ENCODE results near the gene MYEF2.

The MYEF2 gene, protein sequence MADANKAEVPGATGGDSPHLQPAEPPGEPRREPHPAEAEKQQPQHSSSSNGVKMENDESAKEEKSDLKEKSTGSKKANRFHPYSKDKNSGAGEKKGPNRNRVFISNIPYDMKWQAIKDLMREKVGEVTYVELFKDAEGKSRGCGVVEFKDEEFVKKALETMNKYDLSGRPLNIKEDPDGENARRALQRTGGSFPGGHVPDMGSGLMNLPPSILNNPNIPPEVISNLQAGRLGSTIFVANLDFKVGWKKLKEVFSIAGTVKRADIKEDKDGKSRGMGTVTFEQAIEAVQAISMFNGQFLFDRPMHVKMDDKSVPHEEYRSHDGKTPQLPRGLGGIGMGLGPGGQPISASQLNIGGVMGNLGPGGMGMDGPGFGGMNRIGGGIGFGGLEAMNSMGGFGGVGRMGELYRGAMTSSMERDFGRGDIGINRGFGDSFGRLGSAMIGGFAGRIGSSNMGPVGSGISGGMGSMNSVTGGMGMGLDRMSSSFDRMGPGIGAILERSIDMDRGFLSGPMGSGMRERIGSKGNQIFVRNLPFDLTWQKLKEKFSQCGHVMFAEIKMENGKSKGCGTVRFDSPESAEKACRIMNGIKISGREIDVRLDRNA

DNA sequence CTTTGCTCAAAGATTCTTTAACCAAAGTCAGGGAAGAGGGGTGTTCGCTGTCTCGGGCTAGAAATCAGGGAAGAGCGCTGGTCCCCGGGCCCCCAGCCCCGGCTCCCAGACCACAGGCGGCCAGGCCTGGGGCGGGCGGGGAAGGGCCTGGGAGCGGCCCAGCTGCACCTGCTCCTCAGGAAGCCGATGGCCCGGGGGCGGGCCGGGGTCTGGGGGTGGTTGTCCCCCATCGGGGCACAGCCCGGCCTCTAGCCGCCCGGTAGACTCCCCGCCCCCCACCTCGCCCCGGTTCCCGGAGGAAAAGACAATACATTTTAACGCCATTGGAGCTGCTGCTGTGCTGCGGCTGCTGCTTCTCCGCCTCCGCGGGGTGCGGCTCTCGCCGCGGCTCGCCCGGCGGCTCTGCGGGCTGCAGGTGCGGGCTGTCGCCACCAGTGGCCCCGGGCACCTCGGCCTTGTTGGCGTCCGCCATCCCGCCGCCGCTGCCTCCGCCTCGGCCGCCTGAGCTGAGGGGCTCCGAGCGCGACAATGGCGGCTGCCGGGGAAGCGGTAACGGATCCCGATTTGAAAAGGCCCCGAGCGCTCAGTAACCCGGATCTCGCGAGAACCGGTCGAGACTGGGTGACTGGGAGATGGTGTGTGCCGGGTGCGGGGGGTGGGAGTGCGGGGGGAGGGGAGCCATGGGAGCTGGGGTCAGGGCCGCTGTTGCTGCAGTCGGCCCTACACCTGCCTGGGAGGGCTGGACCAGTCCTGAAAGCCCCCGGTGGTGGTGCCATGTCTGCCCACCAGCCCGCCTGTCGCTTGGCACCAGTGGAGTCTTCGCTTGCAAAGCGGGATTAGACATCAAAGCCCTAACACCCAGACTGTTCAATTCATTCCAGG lies at the start of gene MYEF2:
Gene MYEF2 (minus strand): TSS at position 530 of the 882 bp plus-strand sequence. CDS start 58 bp downstream, at position 472.
- Histone ChIP-seq H3K4me3 (ENCODE audit: low read depth, low read length) (peak within 1 kb of the TSS; percentile 62), H3K27me3 (ENCODE audit: control insufficient read depth, insufficient read depth, low read length) (no peaks in the 10 kb centered on the region), H3K4me1 (ENCODE audit: control insufficient read depth, insufficient read depth, low read length) (peaks cover 6% of the 10 kb centered on the region), H3K9ac (ENCODE audit: low read depth, low read length) (peak within 1 kb of the TSS; percentile 82), H3K36me3 (ENCODE audit: control insufficient read depth, insufficient read depth, low read length) (no peaks in the 10 kb centered on the region), H3K9me3 (ENCODE audit: control insufficient read depth, insufficient read depth, low read length) (no peaks in the 10 kb centered on the region)

DNA sequence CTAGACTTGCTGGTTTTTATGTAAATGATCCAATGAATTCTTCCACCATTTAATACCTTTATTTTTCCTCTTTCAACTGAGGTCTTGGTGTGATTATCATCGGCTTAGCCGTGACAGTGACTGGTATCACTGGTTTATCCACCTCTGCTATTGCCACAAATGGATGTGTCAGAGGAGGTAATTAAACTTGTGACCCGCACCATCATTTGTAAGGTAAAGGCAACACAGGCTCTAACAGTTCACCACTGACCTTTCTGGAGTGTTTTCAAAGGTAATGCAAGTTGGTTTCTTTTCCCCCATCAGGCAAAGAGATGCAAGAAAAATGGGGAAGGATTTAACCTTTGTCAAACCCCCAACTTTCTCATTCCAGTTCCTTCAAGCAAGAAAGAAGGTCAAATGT lies 47.7 kb upstream of the MYEF2 start:
- no peak overlapping the region for H3K9ac ChIP-seq (ENCODE audit: low read depth, low read length)
- H3K4me1 ChIP-seq (ENCODE audit: control insufficient read depth, insufficient read depth, low read length) = no peaks in the 10 kb centered on the region
- H3K4me3 ChIP-seq (ENCODE audit: low read depth, low read length) = no peak overlapping the region
- no peaks in the 10 kb centered on the region for H3K9me3 ChIP-seq (ENCODE audit: control insufficient read depth, insufficient read depth, low read length)
- no peaks in the 10 kb centered on the region for H3K36me3 ChIP-seq (ENCODE audit: control insufficient read depth, insufficient read depth, low read length)
- no peaks in the 10 kb centered on the region for H3K27me3 ChIP-seq (ENCODE audit: control insufficient read depth, insufficient read depth, low read length)

DNA sequence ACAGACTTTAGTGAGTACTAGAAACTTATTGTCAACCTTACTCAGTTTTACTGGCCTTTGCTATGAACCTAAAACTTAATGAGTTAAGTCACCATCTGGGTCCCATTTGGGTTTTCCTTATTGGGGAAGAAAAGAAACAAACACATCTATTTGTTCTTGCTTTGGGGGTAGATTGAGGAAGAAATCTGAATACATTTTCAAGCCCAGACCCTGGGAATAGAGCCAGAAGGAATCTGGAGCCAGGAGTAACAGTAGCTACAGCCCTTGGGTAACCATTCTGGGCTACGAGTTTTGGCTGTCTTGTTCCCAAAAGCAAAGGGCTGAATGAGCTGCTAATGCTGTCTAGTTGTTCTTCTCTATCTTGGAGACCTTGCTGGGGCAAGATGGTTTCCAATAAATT lies 44.5 kb upstream of the MYEF2 start:
- H3K4me3 ChIP-seq (ENCODE audit: low read depth, low read length) = no peak overlapping the region
- no peaks in the 10 kb centered on the region for H3K36me3 ChIP-seq (ENCODE audit: control insufficient read depth, insufficient read depth, low read length)
- H3K27me3 ChIP-seq (ENCODE audit: control insufficient read depth, insufficient read depth, low read length) = no peaks in the 10 kb centered on the region
- H3K9ac ChIP-seq (ENCODE audit: low read depth, low read length) = no peak overlapping the region
- H3K9me3 ChIP-seq (ENCODE audit: control insufficient read depth, insufficient read depth, low read length) = no peaks in the 10 kb centered on the region
- H3K4me1 ChIP-seq (ENCODE audit: control insufficient read depth, insufficient read depth, low read length) = no peaks in the 10 kb centered on the region

DNA sequence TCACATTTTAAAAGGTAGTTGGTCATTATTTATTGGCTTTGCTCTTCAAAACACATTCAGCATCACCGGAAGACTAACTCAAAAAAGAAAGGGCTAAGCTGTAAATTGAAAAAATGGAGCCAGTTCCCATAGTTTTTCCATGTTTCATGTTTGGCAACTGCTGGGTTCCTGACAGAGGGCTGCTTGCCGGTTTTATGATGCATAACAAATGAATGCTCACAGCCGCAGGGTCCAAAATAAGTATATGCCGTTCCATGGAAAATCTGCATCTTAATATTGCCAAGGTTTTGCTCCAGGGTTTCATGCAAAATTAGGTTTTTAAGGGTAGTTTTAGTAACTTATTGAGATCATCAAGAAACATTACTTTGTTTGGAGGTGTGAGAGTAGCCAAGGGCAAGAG lies 43.8 kb upstream of the MYEF2 start:
- no peaks in the 10 kb centered on the region for H3K36me3 ChIP-seq (ENCODE audit: control insufficient read depth, insufficient read depth, low read length)
- H3K9me3 ChIP-seq (ENCODE audit: control insufficient read depth, insufficient read depth, low read length) = no peaks in the 10 kb centered on the region
- H3K4me1 ChIP-seq (ENCODE audit: control insufficient read depth, insufficient read depth, low read length) = no peaks in the 10 kb centered on the region
- H3K9ac ChIP-seq (ENCODE audit: low read depth, low read length) = no peak overlapping the region
- no peak overlapping the region for H3K4me3 ChIP-seq (ENCODE audit: low read depth, low read length)
- H3K27me3 ChIP-seq (ENCODE audit: control insufficient read depth, insufficient read depth, low read length) = no peaks in the 10 kb centered on the region

DNA sequence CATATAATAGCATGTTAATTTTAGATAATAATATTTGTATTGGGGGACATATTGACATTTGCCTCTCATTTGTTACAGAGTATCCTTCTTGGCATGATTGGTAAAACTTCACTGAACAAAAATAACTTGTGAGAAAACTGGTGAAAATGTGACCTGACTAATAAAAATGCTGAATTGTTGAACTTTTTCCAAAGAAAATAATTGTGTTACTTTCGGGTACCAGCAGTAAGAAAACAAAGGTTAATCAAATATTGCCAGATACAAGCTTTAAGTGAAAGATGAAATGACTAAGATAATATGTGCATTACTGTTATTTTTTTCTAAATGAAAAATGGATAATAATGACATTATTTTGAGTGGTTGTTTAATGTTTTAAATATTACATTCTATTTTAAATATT lies 43.2 kb upstream of the MYEF2 start:
- Histone ChIP-seq H3K9ac (ENCODE audit: low read depth, low read length) (no peak overlapping the region), H3K36me3 (ENCODE audit: control insufficient read depth, insufficient read depth, low read length) (no peaks in the 10 kb centered on the region), H3K9me3 (ENCODE audit: control insufficient read depth, insufficient read depth, low read length) (no peaks in the 10 kb centered on the region), H3K4me3 (ENCODE audit: low read depth, low read length) (no peak overlapping the region), H3K4me1 (ENCODE audit: control insufficient read depth, insufficient read depth, low read length) (no peaks in the 10 kb centered on the region), H3K27me3 (ENCODE audit: control insufficient read depth, insufficient read depth, low read length) (no peaks in the 10 kb centered on the region)

DNA sequence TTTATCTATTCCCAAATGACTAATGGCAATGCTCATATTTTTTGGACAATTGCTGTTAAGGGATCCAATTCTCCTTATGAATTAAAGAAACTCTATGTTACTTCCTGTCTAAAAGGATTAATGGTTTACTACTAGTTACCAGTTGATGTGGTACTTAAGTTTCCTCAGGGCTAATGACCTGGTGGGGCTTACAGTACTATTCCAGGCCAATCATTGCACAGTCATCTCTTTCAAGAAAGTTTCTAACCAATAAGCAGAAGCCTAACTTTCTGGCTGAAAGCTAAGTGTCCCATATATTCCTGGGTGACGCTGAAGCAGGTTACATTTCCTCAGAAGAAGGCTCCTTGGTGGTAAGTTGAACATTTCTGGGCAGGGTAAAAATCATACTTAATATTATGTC lies 27.9 kb upstream of the MYEF2 start, which contains the start of gene SLC12A1:
Gene SLC12A1 (plus strand): TSS at position 322 of the 400 bp plus-strand sequence. CDS start 1,418 bp downstream, outside the sequence.
- Histone ChIP-seq H3K4me3 (ENCODE audit: low read depth, low read length) (no peak within 1 kb of the TSS), H3K27me3 (ENCODE audit: control insufficient read depth, insufficient read depth, low read length) (no peaks in the 10 kb centered on the region), H3K4me1 (ENCODE audit: control insufficient read depth, insufficient read depth, low read length) (no peaks in the 10 kb centered on the region), H3K9me3 (ENCODE audit: control insufficient read depth, insufficient read depth, low read length) (no peaks in the 10 kb centered on the region), H3K36me3 (ENCODE audit: control insufficient read depth, insufficient read depth, low read length) (no peaks in the 10 kb centered on the region), H3K9ac (ENCODE audit: low read depth, low read length) (no peak within 1 kb of the TSS)

DNA sequence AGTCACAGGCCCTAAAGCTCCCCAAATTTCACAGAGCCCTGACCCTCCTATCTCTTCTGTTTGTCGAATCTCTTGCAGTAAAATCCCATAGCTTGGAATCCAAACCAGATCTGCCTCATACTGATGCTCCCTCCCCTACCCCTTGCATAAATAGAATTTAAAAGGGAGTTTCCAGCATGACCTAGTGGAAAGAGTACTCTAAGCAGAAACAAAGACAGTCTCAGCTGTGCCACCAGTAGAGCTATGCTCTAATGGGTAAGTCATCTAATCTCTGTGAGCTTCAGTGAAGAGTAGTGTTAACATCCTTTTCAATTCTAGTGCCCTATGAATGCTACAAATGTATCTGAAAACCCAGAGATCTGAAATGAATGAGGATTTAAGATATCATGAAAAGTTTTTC lies 24.0 kb upstream of the MYEF2 start:
- Histone ChIP-seq H3K9ac (ENCODE audit: low read depth, low read length) (no peak overlapping the region), H3K4me1 (ENCODE audit: control insufficient read depth, insufficient read depth, low read length) (no peaks in the 10 kb centered on the region), H3K4me3 (ENCODE audit: low read depth, low read length) (no peak overlapping the region), H3K27me3 (ENCODE audit: control insufficient read depth, insufficient read depth, low read length) (no peaks in the 10 kb centered on the region), H3K36me3 (ENCODE audit: control insufficient read depth, insufficient read depth, low read length) (no peaks in the 10 kb centered on the region), H3K9me3 (ENCODE audit: control insufficient read depth, insufficient read depth, low read length) (no peaks in the 10 kb centered on the region)

DNA sequence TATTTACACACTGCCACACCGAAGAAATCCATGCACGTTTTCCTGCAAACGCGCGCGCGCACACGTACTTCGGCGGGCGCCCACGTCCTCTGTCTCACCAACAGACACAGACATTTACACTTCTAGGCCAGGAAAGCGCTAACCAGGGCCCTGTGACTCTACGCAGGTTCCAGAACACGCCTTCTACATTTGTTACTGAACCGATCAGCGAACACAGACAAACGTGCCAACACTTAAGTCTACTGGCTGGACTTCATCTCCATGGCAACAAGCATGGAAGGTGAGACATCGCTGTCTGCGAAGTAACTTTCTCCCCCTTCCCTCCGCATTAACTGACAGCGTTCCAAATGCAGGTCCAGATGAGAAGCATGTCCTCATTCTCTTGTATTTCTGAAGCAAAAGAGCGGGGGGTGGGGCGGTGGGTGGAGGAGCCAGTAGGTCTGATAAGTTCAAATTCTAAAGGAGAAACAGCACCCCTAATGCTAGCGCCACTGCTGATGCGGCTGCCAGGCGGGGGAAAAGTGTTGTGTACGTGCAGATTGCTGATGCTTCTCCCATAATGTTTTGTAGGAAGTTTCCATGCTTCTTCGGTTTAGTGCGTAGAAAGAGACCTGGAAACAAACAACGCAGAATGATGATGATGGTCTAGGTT lies 13.6 kb upstream of the MYEF2 start, which contains the start of gene CTXN2:
Gene CTXN2 (plus strand): TSS at position 92 of the 652 bp plus-strand sequence. CDS start 9,636 bp downstream, outside the sequence.
- H3K36me3 ChIP-seq (ENCODE audit: control insufficient read depth, insufficient read depth, low read length) = no peaks in the 10 kb centered on the region
- no peaks in the 10 kb centered on the region for H3K9me3 ChIP-seq (ENCODE audit: control insufficient read depth, insufficient read depth, low read length)
- no peaks in the 10 kb centered on the region for H3K4me1 ChIP-seq (ENCODE audit: control insufficient read depth, insufficient read depth, low read length)
- H3K27me3 ChIP-seq (ENCODE audit: control insufficient read depth, insufficient read depth, low read length) = peaks cover 20% of the 10 kb centered on the region
- H3K9ac ChIP-seq (ENCODE audit: low read depth, low read length) = no peak within 1 kb of the TSS
- H3K4me3 ChIP-seq (ENCODE audit: low read depth, low read length) = peak within 1 kb of the TSS; percentile 62

DNA sequence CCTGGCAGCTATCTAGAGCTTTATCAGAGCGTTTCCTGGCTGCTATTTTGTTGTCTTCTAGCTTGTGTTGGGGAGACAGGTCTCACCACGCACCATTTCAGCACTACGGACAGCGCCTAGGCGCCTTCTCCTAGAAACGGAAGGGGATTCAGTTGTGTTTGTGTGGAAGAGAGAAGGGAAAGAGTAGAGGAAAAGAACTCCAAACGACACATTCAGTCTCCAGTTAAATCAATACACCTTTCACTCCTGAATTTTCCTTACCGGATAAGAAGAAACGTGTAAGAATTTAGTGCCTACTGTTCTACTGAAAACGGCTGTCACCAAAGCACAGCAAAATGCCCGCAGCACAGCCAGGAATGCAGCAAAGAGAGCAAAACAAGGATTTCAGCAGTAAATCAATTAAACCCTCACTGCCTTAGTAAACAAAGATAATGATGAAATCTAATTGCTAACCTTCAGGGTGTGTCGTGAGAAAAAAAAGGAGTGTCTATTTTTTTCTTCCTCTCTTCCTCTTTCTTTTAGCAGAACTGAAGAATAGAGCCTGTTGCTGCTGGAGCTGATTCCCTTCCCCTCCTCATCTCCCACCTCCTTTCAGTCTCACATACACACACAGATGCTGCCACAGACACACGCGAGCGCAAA lies 13.0 kb upstream of the MYEF2 start:
- peaks cover 20% of the 10 kb centered on the region for H3K27me3 ChIP-seq (ENCODE audit: control insufficient read depth, insufficient read depth, low read length)
- H3K36me3 ChIP-seq (ENCODE audit: control insufficient read depth, insufficient read depth, low read length) = no peaks in the 10 kb centered on the region
- no peak overlapping the region for H3K9ac ChIP-seq (ENCODE audit: low read depth, low read length)
- H3K4me3 ChIP-seq (ENCODE audit: low read depth, low read length) = peak overlapping the region; percentile 62
- no peaks in the 10 kb centered on the region for H3K9me3 ChIP-seq (ENCODE audit: control insufficient read depth, insufficient read depth, low read length)
- H3K4me1 ChIP-seq (ENCODE audit: control insufficient read depth, insufficient read depth, low read length) = no peaks in the 10 kb centered on the region

DNA sequence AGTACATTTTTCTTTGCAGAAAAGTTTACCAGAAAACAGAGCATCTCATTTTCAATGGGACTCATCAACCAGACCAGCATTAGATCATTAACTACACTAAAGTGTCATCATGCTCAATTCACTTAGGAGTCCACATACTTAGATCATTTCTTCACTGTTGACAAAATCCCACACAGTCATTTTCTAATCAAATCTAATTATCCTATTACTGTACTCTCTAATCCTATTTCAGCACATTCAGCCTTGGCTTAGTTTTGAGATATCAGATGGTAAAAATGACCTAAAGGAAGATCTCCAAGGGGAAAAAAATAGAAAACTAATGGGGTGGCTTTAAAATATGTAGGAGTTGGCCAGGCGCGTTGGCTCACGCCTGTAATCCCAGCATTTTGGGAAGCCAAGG lies 8.2 kb upstream of the MYEF2 start:
- no peaks in the 10 kb centered on the region for H3K4me1 ChIP-seq (ENCODE audit: control insufficient read depth, insufficient read depth, low read length)
- H3K4me3 ChIP-seq (ENCODE audit: low read depth, low read length) = no peak overlapping the region
- no peak overlapping the region for H3K9ac ChIP-seq (ENCODE audit: low read depth, low read length)
- no peaks in the 10 kb centered on the region for H3K36me3 ChIP-seq (ENCODE audit: control insufficient read depth, insufficient read depth, low read length)
- H3K9me3 ChIP-seq (ENCODE audit: control insufficient read depth, insufficient read depth, low read length) = no peaks in the 10 kb centered on the region
- peaks cover 3% of the 10 kb centered on the region for H3K27me3 ChIP-seq (ENCODE audit: control insufficient read depth, insufficient read depth, low read length)

DNA sequence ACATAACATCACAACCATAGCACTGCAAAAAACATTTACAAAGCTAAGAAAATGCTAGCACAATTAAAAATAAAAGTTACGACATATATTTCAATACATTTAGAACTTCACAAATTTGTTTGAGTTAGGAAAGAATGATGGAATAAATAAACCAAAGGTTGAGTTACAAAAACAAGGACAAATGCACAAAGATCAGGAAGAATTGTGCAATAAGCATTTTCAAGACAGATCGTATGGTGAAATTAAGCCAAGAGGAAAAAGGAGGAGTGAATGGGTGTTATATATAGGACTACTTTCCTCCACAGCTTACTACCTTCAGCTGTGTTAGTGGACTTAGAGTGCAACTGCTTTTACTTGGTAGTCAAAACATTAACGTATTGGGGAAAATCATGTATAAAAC lies 7.4 kb upstream of the MYEF2 start:
- Histone ChIP-seq H3K36me3 (ENCODE audit: control insufficient read depth, insufficient read depth, low read length) (no peaks in the 10 kb centered on the region), H3K9ac (ENCODE audit: low read depth, low read length) (no peak overlapping the region), H3K4me3 (ENCODE audit: low read depth, low read length) (no peak overlapping the region), H3K4me1 (ENCODE audit: control insufficient read depth, insufficient read depth, low read length) (no peaks in the 10 kb centered on the region), H3K27me3 (ENCODE audit: control insufficient read depth, insufficient read depth, low read length) (no peaks in the 10 kb centered on the region), H3K9me3 (ENCODE audit: control insufficient read depth, insufficient read depth, low read length) (no peaks in the 10 kb centered on the region)

Data from iPS-15b (cell line).